HCT116 (cell line): ENCODE data around the gene GIT1. TPM values are rescaled to one million over a fixed set of nuclear protein-coding genes. Genes with fewer than 3 reads are reported as not detected.
A peak's percentile ranks its signal among the peaks of the same experiment; 100 is the strongest.

Experiments
- ATAC-seq: fragments of 200-7000 bp; cut with Tn5 transposase; 2 replicates; pipeline ENCODE4 v1.9.1; 2020; ENCODE audit warnings: mild to moderate bottlenecking, moderate library complexity
- BruUV-seq: library from RNA; stranded (reverse); fragments of 400-500 nt; replicated peaks from 2 replicates; lab custom pipeline; 2021; lab: Mats Ljungman, UMichigan
- CTCF ChIA-PET: fragments of 300-600 bp; sonication (Branson Sonifier 250); formaldehyde crosslinking; loops from one replicate; lab custom pipeline; 2021; ENCODE audit warnings: antibody characterized with exemption; lab: Charles Lee
- POLR2A ChIA-PET: fragments of 300-600, 350-600 bp; sonication (Branson Sonifier 250); formaldehyde crosslinking; loops from one replicate; lab custom pipeline; 2021; ENCODE audit warnings: antibody characterized with exemption; lab: Charles Lee
- RAD21 ChIA-PET, 2 experiments: fragments of 300-600 bp; sonication (Branson Sonifier 250); formaldehyde crosslinking; loops; one replicate each; lab custom pipeline; 2023; ENCODE audit warnings: low total read pairs in 2 of 2; ENCODE audit not compliant: uncharacterized antibody in 2 of 2, unreplicated experiment in 2 of 2, low non-redundant PET in 1 of 2; lab: Charles Lee
- DNase-seq: peaks from one replicate; pipeline ENCODE4 v3.0.0-alpha.2; 2010; ENCODE audit warnings: low read depth, low spot score
- H2AFZ ChIP-seq: fragments of 200-600 bp; shearing (Covaris generic), sonication (generic); 2 replicates; pipeline ENCODE4 v1.6.1; 2017; ENCODE audit warnings: low read depth, mixed run types, mixed read lengths, antibody characterized with exemption, low read length; ENCODE audit not compliant: poor library complexity, severe bottlenecking
- H3K27ac ChIP-seq: 2 replicates; pipeline ENCODE4 v1.5.1; 2012; ENCODE audit warnings: low read depth, low read length
- H3K27me3 ChIP-seq: fragments of 200-600 bp; sonication (generic); 2 replicates; pipeline ENCODE4 v1.6.1; 2016; ENCODE audit warnings: mixed run types, low read length, mixed read lengths; ENCODE audit not compliant: insufficient read depth
- H3K36me3 ChIP-seq, 2 experiments: fragments of 200-500 bp in 1 of 2; fragments of 200-600 bp in 1 of 2; sonication (Bioruptor generic) in 1 of 2; sonication (generic) in 1 of 2; 2 replicates each; pipeline versions ENCODE4 v1.5.1 to v1.6.1; 2014 to 2016; ENCODE audit warnings: low read length in 2 of 2, inconsistent platforms in 1 of 2, mixed read lengths in 1 of 2, mixed run types in 1 of 2; ENCODE audit not compliant: insufficient read depth in 2 of 2, control insufficient read depth in 1 of 2
- H3K4me1 ChIP-seq, 2 experiments: fragments of 200-600 bp in 1 of 2; sonication (generic) in 1 of 2; 2 replicates each; pipeline versions ENCODE4 v1.5.1 to v1.6.1; 2012 to 2017; ENCODE audit warnings: low read length in 2 of 2, inconsistent platforms in 1 of 2, mild to moderate bottlenecking in 1 of 2, mixed read lengths in 1 of 2, mixed run types in 1 of 2, moderate library complexity in 1 of 2; ENCODE audit not compliant: insufficient read depth in 2 of 2, control insufficient read depth in 1 of 2
- H3K4me2 ChIP-seq: fragments of 200-600 bp; sonication (generic); 2 replicates; pipeline ENCODE4 v1.6.1; 2017; ENCODE audit warnings: mixed run types, low read length, mixed read lengths
- H3K4me3 ChIP-seq, 2 experiments: fragments of 200-600 bp in 1 of 2; sonication (generic) in 1 of 2; replicated peaks in 1 of 2; 2 replicates each; pipeline ENCODE4 v1.5.1; 2011 to 2016; ENCODE audit warnings: low read length in 2 of 2, control low read depth in 1 of 2, low read depth in 1 of 2, mild to moderate bottlenecking in 1 of 2, mixed read lengths in 1 of 2, mixed run types in 1 of 2
- H3K79me2 ChIP-seq: fragments of 200-600 bp; sonication (generic); 2 replicates; pipeline ENCODE4 v1.6.1; 2017; ENCODE audit warnings: mild to moderate bottlenecking, mixed run types, low read length, moderate library complexity, mixed read lengths; ENCODE audit not compliant: insufficient read depth
- H3K9ac ChIP-seq: fragments of 200-600 bp; sonication (generic); 2 replicates; pipeline ENCODE4 v1.6.1; 2016; ENCODE audit warnings: low read length, mixed read lengths
- H3K9me2 ChIP-seq: fragments of 200-600 bp; sonication (generic), shearing (Covaris generic); 2 replicates; pipeline ENCODE4 v1.6.1; 2017; ENCODE audit warnings: mixed run types, mild to moderate bottlenecking, moderate library complexity; ENCODE audit not compliant: insufficient read depth
- H3K9me3 ChIP-seq, 2 experiments: fragments of 200-500 bp in 1 of 2; fragments of 200-600 bp in 1 of 2; sonication (Bioruptor generic) in 1 of 2; sonication (generic) in 1 of 2; 2 replicates each; pipeline ENCODE4 v1.6.1; 2014 to 2017; ENCODE audit warnings: low read length in 2 of 2, mixed read lengths in 2 of 2, inconsistent platforms in 1 of 2, low read depth in 1 of 2, mild to moderate bottlenecking in 1 of 2, mixed run types in 1 of 2, moderate library complexity in 1 of 2; ENCODE audit not compliant: control insufficient read depth in 1 of 2, insufficient read depth in 1 of 2
- H4K20me1 ChIP-seq: fragments of 200-600 bp; sonication (generic), shearing (Covaris generic); 2 replicates; pipeline ENCODE4 v1.6.1; 2017; ENCODE audit warnings: mixed run types, mild to moderate bottlenecking, moderate library complexity; ENCODE audit not compliant: insufficient read depth
- CBX3 ChIP-seq: IDR thresholded peaks from 2 replicates; pipeline ENCODE4 v1.6.1; 2012; ENCODE audit warnings: low read depth
- EZH2phosphoT487 ChIP-seq: fragments of 200-600 bp; IDR thresholded peaks from 2 replicates; pipeline ENCODE4 v1.6.1; 2018; ENCODE audit warnings: antibody characterized with exemption, borderline replicate concordance
- JUND ChIP-seq: IDR thresholded peaks from 2 replicates; pipeline ENCODE4 v1.6.1; 2012
- POLR2A ChIP-seq: IDR thresholded peaks from 2 replicates; pipeline ENCODE4 v1.7.0; 2011; ENCODE audit warnings: borderline replicate concordance; ENCODE audit not compliant: insufficient read depth, insufficient read length; ENCODE audit errors: extremely low read depth
- SP1 ChIP-seq: IDR thresholded peaks from 2 replicates; pipeline ENCODE4 v1.6.1; 2012; ENCODE audit warnings: low read depth
- SRF ChIP-seq: IDR thresholded peaks from 2 replicates; pipeline ENCODE4 v1.6.1; 2012; ENCODE audit warnings: low read depth
- YY1 ChIP-seq: IDR thresholded peaks from 2 replicates; pipeline ENCODE4 v1.6.1; 2011; ENCODE audit warnings: low read length, low read depth, moderate library complexity, mild to moderate bottlenecking; ENCODE audit not compliant: insufficient replicate concordance; ENCODE audit errors: extremely low read depth
- intact Hi-C: fragments of 100-400 bp; cut with micrococcal nuclease; formaldehyde crosslinking; loops from 2 replicates; pipeline ENCODE4 v1.10.0; 2022
- total RNA-seq: library from RNA; stranded (reverse); gene quantifications from one replicate; pipeline ENCODE4 v1.2.1, GENCODE V29; 2021; ENCODE audit not compliant: unreplicated experiment
- TF ChIP-seq, protein P1 (sequence below), 3 experiments: fragments of 200-600 bp in 1 of 3; sonication (generic) in 1 of 3; IDR thresholded peaks in 2 of 3; conservative IDR thresholded peaks in 1 of 3; 2 replicates each; pipeline ENCODE4 v1.5.1; 2012 to 2017; ENCODE audit warnings: low read depth in 2 of 3, low read length in 2 of 3, antibody characterized with exemption in 1 of 3, borderline replicate concordance in 1 of 3, control low read depth in 1 of 3, mild to moderate bottlenecking in 1 of 3, mixed read lengths in 1 of 3, mixed run types in 1 of 3, moderate library complexity in 1 of 3; ENCODE audit not compliant: insufficient read depth in 1 of 3

The GIT1 gene
- total RNA-seq, 1 experiment from 2014 or later: 76.5 TPM

- H3K4me1 ChIP-seq: peaks cover 6 to 30% of the 10 kb centered on the region in 2 experiments
- no peaks in the 10 kb centered on the region for H3K79me2 ChIP-seq
- RAD21 ChIA-PET: no interaction called here
- H3K9me2 ChIP-seq: no peaks in the 10 kb centered on the region
- no peaks in the 10 kb centered on the region for H3K27me3 ChIP-seq
- DNase-seq: no peak
- TF ChIP-seq EZH2phosphoT487 (no peak), SRF (no peak)
- no peak overlapping the region for H3K4me2 ChIP-seq
- no peak for ATAC-seq
- no peak overlapping the region for H2AFZ ChIP-seq
- H4K20me1 ChIP-seq: no peaks in the 10 kb centered on the region
- H3K9ac ChIP-seq: no peak overlapping the region
- intact Hi-C loops: no loop called here
- peaks cover 0 to 2% of the 10 kb centered on the region in 2 experiments; a peak in 1 of 4 replicates for H3K36me3 ChIP-seq
- H3K4me3 ChIP-seq: no peak overlapping the region
- BruUV-seq: no TSS peak
- CTCF ChIA-PET: no interaction called here
- no peak overlapping the region for H3K27ac ChIP-seq
- no peaks in the 10 kb centered on the region for H3K9me3 ChIP-seq
- POLR2A ChIA-PET: no interaction called here
Measured at GRCh38 chr17:29627951-29628350, 38.5 kb upstream of the GIT1 start.

DNA sequence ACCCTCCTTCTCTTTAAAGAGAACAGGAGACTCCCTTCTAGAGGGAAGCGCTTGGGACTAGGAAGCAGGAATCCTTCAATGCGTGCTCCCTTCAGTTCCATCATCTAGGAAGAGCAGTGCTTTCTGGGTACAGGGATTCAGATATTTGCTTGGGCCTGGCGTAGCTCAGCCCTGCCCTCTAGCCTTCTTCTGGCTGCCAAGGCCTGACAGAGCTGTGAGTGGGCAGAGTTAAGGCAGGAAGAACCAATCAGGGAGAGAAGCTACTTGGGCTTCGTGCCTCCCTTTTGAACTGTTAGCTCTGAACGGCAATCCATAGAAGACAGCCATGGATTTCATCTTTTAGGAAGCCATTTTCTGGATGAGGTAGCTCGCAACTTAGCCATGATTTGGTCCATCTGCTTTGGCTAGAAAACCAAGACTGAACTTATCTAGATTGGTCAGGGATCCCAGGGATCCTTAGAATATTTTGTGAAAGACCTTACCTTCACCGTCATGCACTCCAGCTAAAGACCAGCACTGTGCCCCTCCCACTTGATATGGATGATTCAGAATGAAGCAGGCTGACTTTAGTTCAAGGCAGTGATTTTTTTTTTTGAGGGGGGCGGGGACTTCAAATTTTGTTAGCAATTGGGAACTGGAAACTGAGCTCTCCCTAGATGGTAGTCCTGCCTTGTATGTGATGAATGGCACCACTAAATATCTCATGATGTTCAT is 35.7 kb upstream of the GIT1 start:
- Histone ChIP-seq H2AFZ (no peak overlapping the region), H3K4me1 (peaks cover 25 to 55% of the 10 kb centered on the region in 2 experiments), H4K20me1 (no peaks in the 10 kb centered on the region)
- POLR2A ChIA-PET: interaction anchor here (1.4 kb wide), 2 partner anchors 14 to 33 kb away, joined by 3 to 5 read pairs; no protein-coding TSS in a partner anchor
- TF ChIP-seq POLR2A (peak; percentile 72), YY1 (no peak), SP1 (peak; percentile 30), CBX3 (peak; percentile 39; the same call in 1 of the 2 replicates), JUND (no peak)
- TF ChIP-seq, protein P1, sequence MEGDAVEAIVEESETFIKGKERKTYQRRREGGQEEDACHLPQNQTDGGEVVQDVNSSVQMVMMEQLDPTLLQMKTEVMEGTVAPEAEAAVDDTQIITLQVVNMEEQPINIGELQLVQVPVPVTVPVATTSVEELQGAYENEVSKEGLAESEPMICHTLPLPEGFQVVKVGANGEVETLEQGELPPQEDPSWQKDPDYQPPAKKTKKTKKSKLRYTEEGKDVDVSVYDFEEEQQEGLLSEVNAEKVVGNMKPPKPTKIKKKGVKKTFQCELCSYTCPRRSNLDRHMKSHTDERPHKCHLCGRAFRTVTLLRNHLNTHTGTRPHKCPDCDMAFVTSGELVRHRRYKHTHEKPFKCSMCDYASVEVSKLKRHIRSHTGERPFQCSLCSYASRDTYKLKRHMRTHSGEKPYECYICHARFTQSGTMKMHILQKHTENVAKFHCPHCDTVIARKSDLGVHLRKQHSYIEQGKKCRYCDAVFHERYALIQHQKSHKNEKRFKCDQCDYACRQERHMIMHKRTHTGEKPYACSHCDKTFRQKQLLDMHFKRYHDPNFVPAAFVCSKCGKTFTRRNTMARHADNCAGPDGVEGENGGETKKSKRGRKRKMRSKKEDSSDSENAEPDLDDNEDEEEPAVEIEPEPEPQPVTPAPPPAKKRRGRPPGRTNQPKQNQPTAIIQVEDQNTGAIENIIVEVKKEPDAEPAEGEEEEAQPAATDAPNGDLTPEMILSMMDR (IDR thresholded peaks at IDR 0.05 in 2 of 3, conservative IDR thresholded peaks at IDR 0.05 in 1 of 3; ENCODE audit: borderline replicate concordance in 1 of 3, insufficient read depth in 1 of 3, low read depth in 2 of 3, low read length in 2 of 3): 0 out of 6 replicates have a peak, but pooled peaks of 1 of the 3 experiments have one; percentile 7
- TF ChIP-seq, all 23 proteins: peak for 4
- no TSS peak for BruUV-seq
- Histone ChIP-seq H3K36me3 (no peaks in the 10 kb centered on the region), H3K9me2 (no peaks in the 10 kb centered on the region), H3K27me3 (no peaks in the 10 kb centered on the region), H3K9ac (no peak overlapping the region), H3K27ac (no peak overlapping the region), H3K4me2 (peak overlapping the region; percentile 97), H3K9me3 (no peaks in the 10 kb centered on the region), H3K79me2 (no peaks in the 10 kb centered on the region), H3K4me3 (no peak overlapping the region)
- intact Hi-C loops: no loop called here
- peak; percentile 63 for ATAC-seq
- ChIA-PET CTCF (interaction anchor here (0.6 to 2.9 kb wide), 12 partner anchors 8 to 896 kb away, joined by 3 to 11 read pairs (median 4); no protein-coding TSS in a partner anchor), RAD21 (interaction anchor here (1.0 to 1.3 kb wide), 2 partner anchors 14 kb away, joined by 3 read pairs; no protein-coding TSS in a partner anchor)
- DNase-seq: peak; percentile 43
